ENCODE measurements around the gene DSCAML1.

DNA sequence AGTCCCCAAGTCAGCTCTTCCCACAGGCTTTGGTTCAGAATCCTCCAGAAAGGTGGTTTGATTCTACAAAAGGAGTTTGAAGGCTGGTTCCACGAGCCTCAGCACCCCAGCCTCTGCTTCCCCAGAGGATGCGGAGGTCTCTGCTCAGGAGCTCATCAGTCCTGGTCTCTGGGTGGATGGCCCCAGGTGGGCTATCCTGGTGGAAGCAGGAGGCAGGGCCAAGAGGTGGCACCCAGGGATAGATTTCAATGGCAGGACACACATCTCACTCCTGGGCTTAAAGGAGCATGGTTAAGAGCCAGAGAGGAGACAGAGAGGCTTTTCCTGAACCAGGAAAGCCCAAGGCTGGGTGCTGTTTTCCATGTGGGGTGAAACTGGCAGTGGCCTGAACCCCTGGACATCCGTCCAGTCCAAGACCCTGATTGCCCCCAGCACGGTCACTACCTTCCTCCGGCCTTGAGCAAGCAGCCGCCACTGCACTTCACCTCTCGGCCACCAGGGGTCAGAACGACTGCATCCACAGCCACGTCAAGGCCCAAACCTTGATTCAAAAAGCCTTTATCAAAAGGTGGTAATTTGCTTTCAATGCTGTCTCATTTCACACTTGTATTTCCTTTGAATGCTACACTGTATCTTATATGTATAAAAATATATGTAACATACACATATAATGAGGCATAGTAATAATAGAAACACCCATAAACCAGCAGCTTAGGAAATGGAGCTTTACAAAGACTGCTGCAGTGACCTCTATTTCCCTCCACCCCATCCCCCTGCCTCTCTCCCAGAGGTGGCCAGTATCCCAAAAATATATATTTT is 46.9 kb upstream of the DSCAML1 start:
- TF ChIP-seq, protein P1, sequence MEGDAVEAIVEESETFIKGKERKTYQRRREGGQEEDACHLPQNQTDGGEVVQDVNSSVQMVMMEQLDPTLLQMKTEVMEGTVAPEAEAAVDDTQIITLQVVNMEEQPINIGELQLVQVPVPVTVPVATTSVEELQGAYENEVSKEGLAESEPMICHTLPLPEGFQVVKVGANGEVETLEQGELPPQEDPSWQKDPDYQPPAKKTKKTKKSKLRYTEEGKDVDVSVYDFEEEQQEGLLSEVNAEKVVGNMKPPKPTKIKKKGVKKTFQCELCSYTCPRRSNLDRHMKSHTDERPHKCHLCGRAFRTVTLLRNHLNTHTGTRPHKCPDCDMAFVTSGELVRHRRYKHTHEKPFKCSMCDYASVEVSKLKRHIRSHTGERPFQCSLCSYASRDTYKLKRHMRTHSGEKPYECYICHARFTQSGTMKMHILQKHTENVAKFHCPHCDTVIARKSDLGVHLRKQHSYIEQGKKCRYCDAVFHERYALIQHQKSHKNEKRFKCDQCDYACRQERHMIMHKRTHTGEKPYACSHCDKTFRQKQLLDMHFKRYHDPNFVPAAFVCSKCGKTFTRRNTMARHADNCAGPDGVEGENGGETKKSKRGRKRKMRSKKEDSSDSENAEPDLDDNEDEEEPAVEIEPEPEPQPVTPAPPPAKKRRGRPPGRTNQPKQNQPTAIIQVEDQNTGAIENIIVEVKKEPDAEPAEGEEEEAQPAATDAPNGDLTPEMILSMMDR (IDR thresholded peaks at IDR 0.05 in 2 of 3, conservative IDR thresholded peaks at IDR 0.05 in 1 of 3; ENCODE audit: borderline replicate concordance in 1 of 3, insufficient read depth in 1 of 3, low read depth in 2 of 3, low read length in 2 of 3) = peak; percentile 94 to 99 (median 95)
- TF ChIP-seq EZH2 (IDR thresholded peaks at IDR 0.05) (no peak), ZNF274 (IDR thresholded peaks at IDR 0.05; ENCODE audit: low read depth, low read length) (no peak)
- TF ChIP-seq, protein P2, sequence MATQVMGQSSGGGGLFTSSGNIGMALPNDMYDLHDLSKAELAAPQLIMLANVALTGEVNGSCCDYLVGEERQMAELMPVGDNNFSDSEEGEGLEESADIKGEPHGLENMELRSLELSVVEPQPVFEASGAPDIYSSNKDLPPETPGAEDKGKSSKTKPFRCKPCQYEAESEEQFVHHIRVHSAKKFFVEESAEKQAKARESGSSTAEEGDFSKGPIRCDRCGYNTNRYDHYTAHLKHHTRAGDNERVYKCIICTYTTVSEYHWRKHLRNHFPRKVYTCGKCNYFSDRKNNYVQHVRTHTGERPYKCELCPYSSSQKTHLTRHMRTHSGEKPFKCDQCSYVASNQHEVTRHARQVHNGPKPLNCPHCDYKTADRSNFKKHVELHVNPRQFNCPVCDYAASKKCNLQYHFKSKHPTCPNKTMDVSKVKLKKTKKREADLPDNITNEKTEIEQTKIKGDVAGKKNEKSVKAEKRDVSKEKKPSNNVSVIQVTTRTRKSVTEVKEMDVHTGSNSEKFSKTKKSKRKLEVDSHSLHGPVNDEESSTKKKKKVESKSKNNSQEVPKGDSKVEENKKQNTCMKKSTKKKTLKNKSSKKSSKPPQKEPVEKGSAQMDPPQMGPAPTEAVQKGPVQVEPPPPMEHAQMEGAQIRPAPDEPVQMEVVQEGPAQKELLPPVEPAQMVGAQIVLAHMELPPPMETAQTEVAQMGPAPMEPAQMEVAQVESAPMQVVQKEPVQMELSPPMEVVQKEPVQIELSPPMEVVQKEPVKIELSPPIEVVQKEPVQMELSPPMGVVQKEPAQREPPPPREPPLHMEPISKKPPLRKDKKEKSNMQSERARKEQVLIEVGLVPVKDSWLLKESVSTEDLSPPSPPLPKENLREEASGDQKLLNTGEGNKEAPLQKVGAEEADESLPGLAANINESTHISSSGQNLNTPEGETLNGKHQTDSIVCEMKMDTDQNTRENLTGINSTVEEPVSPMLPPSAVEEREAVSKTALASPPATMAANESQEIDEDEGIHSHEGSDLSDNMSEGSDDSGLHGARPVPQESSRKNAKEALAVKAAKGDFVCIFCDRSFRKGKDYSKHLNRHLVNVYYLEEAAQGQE (IDR thresholded peaks at IDR 0.05; ENCODE audit: low read depth) = no peak

All from HCT116 (cell line).